Measurements from ENCODE around the gene ITGA11.

DNA sequence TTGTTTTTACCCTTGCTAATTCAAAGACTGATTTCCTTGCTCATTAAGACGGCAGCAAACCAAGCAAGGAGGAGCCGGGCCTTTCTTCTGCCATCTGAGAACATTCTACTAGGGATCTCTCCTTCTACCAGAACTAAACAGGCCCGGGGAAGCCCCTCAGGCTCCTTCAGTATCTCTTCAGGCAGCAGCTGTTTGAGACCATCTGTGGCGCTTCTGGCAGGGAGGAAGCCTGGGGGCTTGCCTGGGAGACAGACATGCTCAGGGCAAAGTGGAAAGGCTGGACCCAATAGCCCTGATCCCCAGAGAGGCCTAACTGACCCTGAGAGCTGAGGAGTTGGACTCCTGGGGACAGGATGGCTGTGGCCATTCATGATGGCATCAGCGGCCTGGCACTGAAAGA is 86.5 kb downstream of the ITGA11 start:
- TF ChIP-seq, protein P1, sequence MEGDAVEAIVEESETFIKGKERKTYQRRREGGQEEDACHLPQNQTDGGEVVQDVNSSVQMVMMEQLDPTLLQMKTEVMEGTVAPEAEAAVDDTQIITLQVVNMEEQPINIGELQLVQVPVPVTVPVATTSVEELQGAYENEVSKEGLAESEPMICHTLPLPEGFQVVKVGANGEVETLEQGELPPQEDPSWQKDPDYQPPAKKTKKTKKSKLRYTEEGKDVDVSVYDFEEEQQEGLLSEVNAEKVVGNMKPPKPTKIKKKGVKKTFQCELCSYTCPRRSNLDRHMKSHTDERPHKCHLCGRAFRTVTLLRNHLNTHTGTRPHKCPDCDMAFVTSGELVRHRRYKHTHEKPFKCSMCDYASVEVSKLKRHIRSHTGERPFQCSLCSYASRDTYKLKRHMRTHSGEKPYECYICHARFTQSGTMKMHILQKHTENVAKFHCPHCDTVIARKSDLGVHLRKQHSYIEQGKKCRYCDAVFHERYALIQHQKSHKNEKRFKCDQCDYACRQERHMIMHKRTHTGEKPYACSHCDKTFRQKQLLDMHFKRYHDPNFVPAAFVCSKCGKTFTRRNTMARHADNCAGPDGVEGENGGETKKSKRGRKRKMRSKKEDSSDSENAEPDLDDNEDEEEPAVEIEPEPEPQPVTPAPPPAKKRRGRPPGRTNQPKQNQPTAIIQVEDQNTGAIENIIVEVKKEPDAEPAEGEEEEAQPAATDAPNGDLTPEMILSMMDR (IDR thresholded peaks at IDR 0.05; ENCODE audit: insufficient read depth, low read depth, low read length) = no peak
- no peak for TF ChIP-seq EZH2 (IDR thresholded peaks at IDR 0.05; ENCODE audit: insufficient read depth, low read length)
